Smooth muscle cell (in vitro differentiated cells): ENCODE results near the gene ZNF469. TPM values are rescaled to one million over a fixed set of nuclear protein-coding genes. Genes with fewer than 3 reads are reported as not detected.

Experiments used
- DNase-seq: peaks from one replicate; lab custom pipeline; 2025; ENCODE audit not compliant: unreplicated experiment; lab: John Stamatoyannopoulos, UW
- H2AFZ ChIP-seq: fragments of 200-600 bp; sonication (generic); 2 replicates; pipeline ENCODE4 v1.6.0; 2016; ENCODE audit warnings: antibody characterized with exemption, low read depth, mild to moderate bottlenecking
- H3F3A ChIP-seq: fragments of 200-600 bp; sonication (generic); 2 replicates; pipeline ENCODE4 v1.6.0; 2017; ENCODE audit warnings: antibody characterized with exemption, low read depth
- H3K27ac ChIP-seq: fragments of 200-600 bp; sonication (generic); 2 replicates; pipeline ENCODE4 v1.5.1; 2016; ENCODE audit warnings: low read depth, mild to moderate bottlenecking
- H3K27me3 ChIP-seq: fragments of 200-600 bp; sonication (generic); 2 replicates; pipeline ENCODE4 v1.6.1; 2016; ENCODE audit warnings: low read depth, mild to moderate bottlenecking
- H3K36me3 ChIP-seq: fragments of 200-600 bp; sonication (generic); 2 replicates; pipeline ENCODE4 v1.5.1; 2016; ENCODE audit warnings: low read depth
- H3K4me1 ChIP-seq: fragments of 200-600 bp; sonication (generic); 2 replicates; pipeline ENCODE4 v1.5.1; 2016; ENCODE audit warnings: low read depth
- H3K4me2 ChIP-seq: fragments of 200-600 bp; sonication (generic); 2 replicates; pipeline ENCODE4 v1.6.0; 2016; ENCODE audit warnings: mild to moderate bottlenecking
- H3K4me3 ChIP-seq: fragments of 200-600 bp; sonication (generic); 2 replicates; pipeline ENCODE4 v1.5.1; 2016; ENCODE audit warnings: mild to moderate bottlenecking
- H3K79me2 ChIP-seq: fragments of 200-600 bp; sonication (generic); 2 replicates; pipeline ENCODE4 v1.6.0; 2016; ENCODE audit warnings: low read depth, mild to moderate bottlenecking
- H3K9ac ChIP-seq: fragments of 200-600 bp; sonication (generic); 2 replicates; pipeline ENCODE4 v1.6.0; 2016; ENCODE audit warnings: low read depth
- H3K9me3 ChIP-seq: fragments of 200-600 bp; sonication (generic); replicated peaks from 2 replicates; pipeline ENCODE4 v1.5.1; 2016; ENCODE audit warnings: low read depth
- H4K20me1 ChIP-seq: fragments of 200-600 bp; sonication (generic); 2 replicates; pipeline ENCODE4 v1.6.0; 2016; ENCODE audit warnings: low read depth
- CTCF ChIP-seq: fragments of 200-600 bp; sonication (generic); IDR thresholded peaks from 2 replicates; pipeline ENCODE4 v1.5.1; 2017; ENCODE audit warnings: borderline replicate concordance, mild to moderate bottlenecking, antibody characterized with exemption; ENCODE audit not compliant: insufficient read depth, poor library complexity, severe bottlenecking
- WGBS: methylation state at CpG from one replicate; pipeline ENCODE4 v1.1.7; 2016; ENCODE audit warnings: low lambda C conversion rate; 5-methylcytosine and 5-hydroxymethylcytosine counted together
- polyA plus RNA-seq: library from polyadenylated mRNA; unstranded; fragments of >200 nt; fragmentation: Nextera tagmentation; extraction: Ambion mirVana; gene quantifications from 2 replicates; pipeline ENCODE4 v1.2.1, GENCODE V29; 2016
- total RNA-seq: library from RNA; depleted of rRNA; stranded (reverse); fragments of >200 nt; gene quantifications from 2 replicates; pipeline ENCODE4 v1.2.3, GENCODE V29; 2014

ZNF469 gene
- total and polyA plus RNA-seq, 2 experiments from 2014 or later: 5.0 to 6.2 TPM

GRCh38 chr16:88387941-88388627 is 5.3 kb downstream of the ZNF469 start:
- Histone ChIP-seq H3K4me3 (no peak overlapping the region), H3K4me1 (peaks cover 8% of the 10 kb centered on the region), H3F3A (no peaks in the 10 kb centered on the region), H3K4me2 (no peak overlapping the region), H3K79me2 (peaks cover 68% of the 10 kb centered on the region), H3K9me3 (no peaks in the 10 kb centered on the region), H3K27ac (no peak overlapping the region), H2AFZ (no peak overlapping the region), H3K36me3 (no peaks in the 10 kb centered on the region), H3K27me3 (no peaks in the 10 kb centered on the region), H4K20me1 (peaks cover 91% of the 10 kb centered on the region), H3K9ac (no peak overlapping the region)
- TF ChIP-seq CTCF: no peak
- 85% methylated on average over 27 of the region's 27 CpGs for WGBS
- no peak for DNase-seq

- peaks cover 59% of the 10 kb centered on the region for H3K79me2 ChIP-seq
Observed at GRCh38 chr16:88389191-88389590, 6.4 kb downstream of the ZNF469 start.

GRCh38 chr16:88389621-88390160 is 6.9 kb downstream of the ZNF469 start:
- WGBS: 95% methylated on average over 20 of the region's 20 CpGs
- H3K27me3 ChIP-seq: no peaks in the 10 kb centered on the region
- H3K4me2 ChIP-seq: no peak overlapping the region
- H3F3A ChIP-seq: no peaks in the 10 kb centered on the region
- no peak for TF ChIP-seq CTCF
- no peak for DNase-seq
- peaks cover 54% of the 10 kb centered on the region for H3K79me2 ChIP-seq
- no peak overlapping the region for H3K4me3 ChIP-seq
- no peaks in the 10 kb centered on the region for H3K9me3 ChIP-seq
- no peak overlapping the region for H3K27ac ChIP-seq
- H3K36me3 ChIP-seq: no peaks in the 10 kb centered on the region
- no peaks in the 10 kb centered on the region for H3K4me1 ChIP-seq
- H2AFZ ChIP-seq: no peak overlapping the region
- no peak overlapping the region for H3K9ac ChIP-seq
- H4K20me1 ChIP-seq: peaks cover 99% of the 10 kb centered on the region

More at GRCh38 chr16:88389191-88389590, 6.4 kb downstream of the ZNF469 start:
- Histone ChIP-seq H3K9me3 (no peaks in the 10 kb centered on the region), H3K27me3 (no peaks in the 10 kb centered on the region), H3K9ac (no peak overlapping the region), H3K4me3 (no peak overlapping the region), H3K4me2 (no peak overlapping the region), H3K27ac (no peak overlapping the region), H3K4me1 (peaks cover 4% of the 10 kb centered on the region), H3K36me3 (no peaks in the 10 kb centered on the region), H4K20me1 (peaks cover 99% of the 10 kb centered on the region), H3F3A (no peaks in the 10 kb centered on the region), H2AFZ (no peak overlapping the region)
- DNase-seq: no peak
- TF ChIP-seq CTCF: no peak
- WGBS: 96% methylated on average over 24 of the region's 24 CpGs

- no peak overlapping the region for H3K27ac ChIP-seq
- no peaks in the 10 kb centered on the region for H3F3A ChIP-seq
- no peak for DNase-seq
- H2AFZ ChIP-seq: no peak overlapping the region
- no peaks in the 10 kb centered on the region for H3K36me3 ChIP-seq
- no peak for TF ChIP-seq CTCF
- no peaks in the 10 kb centered on the region for H3K27me3 ChIP-seq
- no peak overlapping the region for H3K4me2 ChIP-seq
- no peaks in the 10 kb centered on the region for H3K9me3 ChIP-seq
- no peak overlapping the region for H3K9ac ChIP-seq
- peaks cover 97% of the 10 kb centered on the region for H4K20me1 ChIP-seq
- no peak overlapping the region for H3K4me3 ChIP-seq
- peaks cover 48% of the 10 kb centered on the region for H3K79me2 ChIP-seq
- 94% methylated on average over 9 of the region's 9 CpGs for WGBS
- no peaks in the 10 kb centered on the region for H3K4me1 ChIP-seq
Observed at GRCh38 chr16:88390265-88390664, 7.5 kb downstream of the ZNF469 start.
